ENCODE data around the gene WDR91. TPM values are rescaled to one million over a fixed set of nuclear protein-coding genes. Genes with fewer than 3 reads are reported as not detected.

WDR91 gene
- total and polyA plus RNA-seq, 4 donors, result 5.8 to 19.0 (median 9.2) TPM

DNA sequence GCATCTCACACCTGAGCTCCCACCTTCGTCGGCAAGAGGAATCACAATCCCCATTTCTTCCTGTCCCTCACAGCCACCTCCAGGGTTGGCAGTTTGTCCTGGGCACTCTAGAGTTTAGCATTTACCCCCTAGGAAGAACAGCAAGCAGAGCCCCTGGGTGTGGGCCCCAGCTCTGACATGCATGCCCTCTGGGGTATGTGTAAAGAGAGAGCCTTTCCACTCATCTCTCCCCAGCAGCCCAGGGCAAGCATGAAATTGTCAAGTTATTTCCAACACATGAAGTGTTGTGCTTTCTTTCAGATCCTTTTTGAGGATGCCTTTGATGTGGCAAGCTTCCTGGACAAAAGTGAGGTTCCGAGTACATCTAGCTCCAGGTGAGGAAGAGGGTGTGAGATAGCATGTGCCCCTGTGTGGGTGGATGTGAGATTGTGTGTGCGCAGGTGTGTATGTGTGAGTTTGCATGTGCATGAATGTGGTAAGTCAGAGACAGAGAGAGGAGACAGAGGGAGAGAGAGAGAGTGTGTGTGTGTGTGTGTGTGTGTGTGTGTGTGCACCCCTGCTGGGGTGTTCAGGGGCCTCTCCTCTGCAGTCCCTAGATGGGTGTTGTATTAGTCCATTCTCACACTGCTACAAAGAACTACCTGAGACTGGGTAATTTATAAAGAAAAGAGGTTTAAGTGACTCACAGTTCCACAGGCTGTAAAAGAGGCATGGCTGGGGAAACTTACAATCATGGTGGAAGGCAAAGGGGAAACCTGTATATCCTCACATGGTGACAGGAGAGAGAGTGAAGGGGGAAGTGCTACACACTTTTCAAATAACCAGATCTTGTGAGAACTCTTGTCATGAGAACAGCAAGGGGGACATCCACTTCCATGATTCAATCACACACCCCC, 40.4 kb upstream of the WDR91 start (continued):
- TF ChIP-seq, protein P1, sequence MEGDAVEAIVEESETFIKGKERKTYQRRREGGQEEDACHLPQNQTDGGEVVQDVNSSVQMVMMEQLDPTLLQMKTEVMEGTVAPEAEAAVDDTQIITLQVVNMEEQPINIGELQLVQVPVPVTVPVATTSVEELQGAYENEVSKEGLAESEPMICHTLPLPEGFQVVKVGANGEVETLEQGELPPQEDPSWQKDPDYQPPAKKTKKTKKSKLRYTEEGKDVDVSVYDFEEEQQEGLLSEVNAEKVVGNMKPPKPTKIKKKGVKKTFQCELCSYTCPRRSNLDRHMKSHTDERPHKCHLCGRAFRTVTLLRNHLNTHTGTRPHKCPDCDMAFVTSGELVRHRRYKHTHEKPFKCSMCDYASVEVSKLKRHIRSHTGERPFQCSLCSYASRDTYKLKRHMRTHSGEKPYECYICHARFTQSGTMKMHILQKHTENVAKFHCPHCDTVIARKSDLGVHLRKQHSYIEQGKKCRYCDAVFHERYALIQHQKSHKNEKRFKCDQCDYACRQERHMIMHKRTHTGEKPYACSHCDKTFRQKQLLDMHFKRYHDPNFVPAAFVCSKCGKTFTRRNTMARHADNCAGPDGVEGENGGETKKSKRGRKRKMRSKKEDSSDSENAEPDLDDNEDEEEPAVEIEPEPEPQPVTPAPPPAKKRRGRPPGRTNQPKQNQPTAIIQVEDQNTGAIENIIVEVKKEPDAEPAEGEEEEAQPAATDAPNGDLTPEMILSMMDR (IDR thresholded peaks at IDR 0.05; ENCODE audit: low read depth, low read length, missing input control), result no peak
- TF ChIP-seq SP1 (IDR thresholded peaks at IDR 0.05), result no peak

DNA sequence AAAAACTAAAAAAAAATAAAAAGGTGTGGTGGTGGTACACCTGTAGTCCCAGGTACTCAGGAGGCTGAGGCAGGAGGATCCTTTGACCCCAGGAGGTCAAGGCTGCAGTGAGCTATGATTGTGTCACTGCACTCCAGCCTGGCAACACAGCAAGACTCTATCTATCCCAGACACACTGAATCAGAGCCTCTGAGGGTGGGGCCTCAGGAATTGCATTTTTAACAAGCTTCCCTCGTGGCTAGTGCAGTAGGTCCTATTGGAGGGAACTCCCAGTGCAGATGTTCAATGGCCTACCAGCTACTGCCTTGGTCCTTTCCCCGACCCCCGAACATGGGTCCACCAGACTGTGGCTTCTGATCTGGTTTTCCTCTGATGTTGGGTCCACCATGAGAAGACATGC, 37.2 kb upstream of the WDR91 start:
- no peak for DNase-seq (ENCODE audit: low spot score)
- Histone ChIP-seq H3K4me1 (ENCODE audit: control insufficient read depth in 4 of 4, insufficient read depth in 4 of 4, low read length in 3 of 4) (no peaks in the 10 kb centered on the region), H3K4me3 (ENCODE audit: low read depth in 1 of 3, low read length in 3 of 3) (no peak overlapping the region), H3K9me3 (ENCODE audit: control insufficient read depth in 4 of 4, low read length in 3 of 4) (no peaks in the 10 kb centered on the region), H3K36me3 (ENCODE audit: control insufficient read depth in 4 of 4, insufficient read depth in 3 of 4, low read depth in 1 of 4, low read length in 3 of 4) (no peaks in the 10 kb centered on the region), H3K27ac (ENCODE audit: low read depth in 1 of 2, low read length in 2 of 2) (no peak overlapping the region), H3K27me3 (ENCODE audit: control insufficient read depth in 4 of 4, insufficient read depth in 4 of 4, low read length in 3 of 4) (no peaks in the 10 kb centered on the region), H3K9ac (ENCODE audit: low read depth in 1 of 2, low read length in 2 of 2) (no peak overlapping the region)
- TF ChIP-seq, protein P1 (IDR thresholded peaks at IDR 0.05; ENCODE audit: low read depth, low read length, missing input control), result no peak
- TF ChIP-seq HNF4A (conservative IDR thresholded peaks at IDR 0.05), result no peak
- TF ChIP-seq NR2F2 (IDR thresholded peaks at IDR 0.05), result no peak
- TF ChIP-seq RAD21 (IDR thresholded peaks at IDR 0.05), result no peak
- no peak for TF ChIP-seq HNF4G (IDR thresholded peaks at IDR 0.05)
- no peak for TF ChIP-seq FOXA1 (IDR thresholded peaks at IDR 0.05)
- no peak for TF ChIP-seq GABPA (IDR thresholded peaks at IDR 0.05 in 1 of 2, conservative IDR thresholded peaks at IDR 0.05 in 1 of 2)
- 95% methylated on average over 3 of the region's 3 CpGs for WGBS

DNA sequence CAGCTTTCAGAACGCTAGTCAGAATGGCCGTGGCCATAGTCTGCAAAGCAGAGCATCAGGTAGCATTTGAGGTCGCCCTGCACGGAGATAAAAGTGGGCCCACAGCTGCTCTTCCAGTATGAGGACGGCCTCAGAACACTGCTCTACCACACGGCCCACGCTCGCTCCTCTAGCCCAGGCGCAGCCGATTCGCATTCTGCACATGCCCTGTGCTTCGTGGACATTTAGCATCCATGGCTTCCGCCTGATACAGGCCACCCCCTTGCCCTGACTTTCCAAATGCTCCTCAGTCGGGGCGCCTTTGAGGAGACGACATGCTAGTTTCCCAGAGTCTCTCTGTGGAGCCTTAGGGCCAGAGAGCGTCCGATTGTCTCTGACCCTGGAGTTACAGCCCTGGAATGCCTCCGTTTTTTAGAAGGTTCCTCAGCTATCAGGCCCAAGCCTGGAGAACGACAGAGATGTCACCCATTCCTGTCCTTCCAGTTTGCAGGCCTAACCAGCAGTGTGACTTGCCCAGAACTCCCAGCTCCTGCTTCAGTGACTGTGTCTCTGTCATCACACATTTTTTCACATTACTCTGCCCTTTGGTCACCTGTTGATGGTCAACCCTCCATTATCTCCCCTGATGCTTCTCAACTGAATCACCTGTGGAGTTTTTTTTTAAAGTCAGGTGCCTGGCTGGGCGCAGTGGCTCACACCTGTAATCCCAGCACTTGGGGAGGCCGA, 36.6 kb upstream of the WDR91 start:
- Histone ChIP-seq H3K4me3 (ENCODE audit: low read depth in 1 of 3, low read length in 3 of 3) (no peak overlapping the region), H3K9me3 (ENCODE audit: control insufficient read depth in 4 of 4, low read length in 3 of 4) (no peaks in the 10 kb centered on the region), H3K36me3 (ENCODE audit: control insufficient read depth in 4 of 4, insufficient read depth in 3 of 4, low read depth in 1 of 4, low read length in 3 of 4) (no peaks in the 10 kb centered on the region), H3K4me1 (ENCODE audit: control insufficient read depth in 4 of 4, insufficient read depth in 4 of 4, low read length in 3 of 4) (no peaks in the 10 kb centered on the region), H3K27me3 (ENCODE audit: control insufficient read depth in 4 of 4, insufficient read depth in 4 of 4, low read length in 3 of 4) (no peaks in the 10 kb centered on the region), H3K9ac (ENCODE audit: low read depth in 1 of 2, low read length in 2 of 2) (no peak overlapping the region), H3K27ac (ENCODE audit: low read depth in 1 of 2, low read length in 2 of 2) (no peak overlapping the region)
- 96% methylated on average over 22 of the region's 22 CpGs for WGBS
- DNase-seq (ENCODE audit: low spot score), result no peak
- TF ChIP-seq, protein P2, sequence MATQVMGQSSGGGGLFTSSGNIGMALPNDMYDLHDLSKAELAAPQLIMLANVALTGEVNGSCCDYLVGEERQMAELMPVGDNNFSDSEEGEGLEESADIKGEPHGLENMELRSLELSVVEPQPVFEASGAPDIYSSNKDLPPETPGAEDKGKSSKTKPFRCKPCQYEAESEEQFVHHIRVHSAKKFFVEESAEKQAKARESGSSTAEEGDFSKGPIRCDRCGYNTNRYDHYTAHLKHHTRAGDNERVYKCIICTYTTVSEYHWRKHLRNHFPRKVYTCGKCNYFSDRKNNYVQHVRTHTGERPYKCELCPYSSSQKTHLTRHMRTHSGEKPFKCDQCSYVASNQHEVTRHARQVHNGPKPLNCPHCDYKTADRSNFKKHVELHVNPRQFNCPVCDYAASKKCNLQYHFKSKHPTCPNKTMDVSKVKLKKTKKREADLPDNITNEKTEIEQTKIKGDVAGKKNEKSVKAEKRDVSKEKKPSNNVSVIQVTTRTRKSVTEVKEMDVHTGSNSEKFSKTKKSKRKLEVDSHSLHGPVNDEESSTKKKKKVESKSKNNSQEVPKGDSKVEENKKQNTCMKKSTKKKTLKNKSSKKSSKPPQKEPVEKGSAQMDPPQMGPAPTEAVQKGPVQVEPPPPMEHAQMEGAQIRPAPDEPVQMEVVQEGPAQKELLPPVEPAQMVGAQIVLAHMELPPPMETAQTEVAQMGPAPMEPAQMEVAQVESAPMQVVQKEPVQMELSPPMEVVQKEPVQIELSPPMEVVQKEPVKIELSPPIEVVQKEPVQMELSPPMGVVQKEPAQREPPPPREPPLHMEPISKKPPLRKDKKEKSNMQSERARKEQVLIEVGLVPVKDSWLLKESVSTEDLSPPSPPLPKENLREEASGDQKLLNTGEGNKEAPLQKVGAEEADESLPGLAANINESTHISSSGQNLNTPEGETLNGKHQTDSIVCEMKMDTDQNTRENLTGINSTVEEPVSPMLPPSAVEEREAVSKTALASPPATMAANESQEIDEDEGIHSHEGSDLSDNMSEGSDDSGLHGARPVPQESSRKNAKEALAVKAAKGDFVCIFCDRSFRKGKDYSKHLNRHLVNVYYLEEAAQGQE (IDR thresholded peaks at IDR 0.05), result no peak
- TF ChIP-seq NR2F2 (IDR thresholded peaks at IDR 0.05), result no peak
- TF ChIP-seq GABPA (IDR thresholded peaks at IDR 0.05 in 1 of 2, conservative IDR thresholded peaks at IDR 0.05 in 1 of 2), result no peak
- TF ChIP-seq, protein P3, sequence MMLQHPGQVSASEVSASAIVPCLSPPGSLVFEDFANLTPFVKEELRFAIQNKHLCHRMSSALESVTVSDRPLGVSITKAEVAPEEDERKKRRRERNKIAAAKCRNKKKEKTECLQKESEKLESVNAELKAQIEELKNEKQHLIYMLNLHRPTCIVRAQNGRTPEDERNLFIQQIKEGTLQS (IDR thresholded peaks at IDR 0.05), result no peak
- TF ChIP-seq HNF4G (IDR thresholded peaks at IDR 0.05), result no peak
- TF ChIP-seq, protein P4, sequence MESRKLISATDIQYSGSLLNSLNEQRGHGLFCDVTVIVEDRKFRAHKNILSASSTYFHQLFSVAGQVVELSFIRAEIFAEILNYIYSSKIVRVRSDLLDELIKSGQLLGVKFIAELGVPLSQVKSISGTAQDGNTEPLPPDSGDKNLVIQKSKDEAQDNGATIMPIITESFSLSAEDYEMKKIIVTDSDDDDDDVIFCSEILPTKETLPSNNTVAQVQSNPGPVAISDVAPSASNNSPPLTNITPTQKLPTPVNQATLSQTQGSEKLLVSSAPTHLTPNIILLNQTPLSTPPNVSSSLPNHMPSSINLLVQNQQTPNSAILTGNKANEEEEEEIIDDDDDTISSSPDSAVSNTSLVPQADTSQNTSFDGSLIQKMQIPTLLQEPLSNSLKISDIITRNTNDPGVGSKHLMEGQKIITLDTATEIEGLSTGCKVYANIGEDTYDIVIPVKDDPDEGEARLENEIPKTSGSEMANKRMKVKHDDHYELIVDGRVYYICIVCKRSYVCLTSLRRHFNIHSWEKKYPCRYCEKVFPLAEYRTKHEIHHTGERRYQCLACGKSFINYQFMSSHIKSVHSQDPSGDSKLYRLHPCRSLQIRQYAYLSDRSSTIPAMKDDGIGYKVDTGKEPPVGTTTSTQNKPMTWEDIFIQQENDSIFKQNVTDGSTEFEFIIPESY (IDR thresholded peaks at IDR 0.05), result no peak
- no peak for TF ChIP-seq RXRA (IDR thresholded peaks at IDR 0.05)
- no peak for TF ChIP-seq HNF4A (conservative IDR thresholded peaks at IDR 0.05)
- no peak for TF ChIP-seq FOXA1 (IDR thresholded peaks at IDR 0.05)
- TF ChIP-seq YY1 (IDR thresholded peaks at IDR 0.05), result no peak
- TF ChIP-seq, protein P5, sequence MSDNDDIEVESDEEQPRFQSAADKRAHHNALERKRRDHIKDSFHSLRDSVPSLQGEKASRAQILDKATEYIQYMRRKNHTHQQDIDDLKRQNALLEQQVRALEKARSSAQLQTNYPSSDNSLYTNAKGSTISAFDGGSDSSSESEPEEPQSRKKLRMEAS (IDR thresholded peaks at IDR 0.05), result no peak
- no peak for TF ChIP-seq EGR1 (IDR thresholded peaks at IDR 0.05; ENCODE audit: low read depth in 2 of 2)
- TF ChIP-seq JUND (IDR thresholded peaks at IDR 0.05), result no peak
- no peak for TF ChIP-seq SP1 (IDR thresholded peaks at IDR 0.05)
- no peak for TF ChIP-seq RAD21 (IDR thresholded peaks at IDR 0.05)
- no peak for TF ChIP-seq FOXA2 (IDR thresholded peaks at IDR 0.05)

All from liver (tissue), 9 donors.